Stimulated activated CD4-positive, alpha-beta T cell treated with anti-CD3 and anti-CD28 coated beads, Interleukin-2, amount 100 ng/mL, for 24 hours (primary cell): Measurements from ENCODE around the gene MT1B.
"Not testable (repeated sequence)": the region's sequence is repeated elsewhere in the genome, so short reads cannot be mapped to it uniquely, and the experiment has no call there.

ENCODE experiments used
- DNase-seq, 2 donors: peaks; one replicate each; pipeline ENCODE4 v3.0.0-alpha.2; 2020

The MT1B gene

GRCh38 chr16:56669005-56669839 is 17.5 kb downstream of the MT1B start, which contains the start of gene MT1H:
TSS of gene MT1H (plus strand) at chr16:56669814. CDS start at chr16:56669885, 71 bp downstream.
- peak in 1 of 2 donors; percentile 31 for DNase-seq

GRCh38 chr16:56669840-56670619 is 18.3 kb downstream of the MT1B start:
- no peak for DNase-seq

- DNase-seq = no peak
Observed at GRCh38 chr16:56670620-56670934, 18.9 kb downstream of the MT1B start.

- not testable (repeated sequence) for DNase-seq
Observed at GRCh38 chr16:56671691-56672090, 20.0 kb downstream of the MT1B start.

GRCh38 chr16:56672171-56672570 is 20.5 kb downstream of the MT1B start:
- not testable (repeated sequence) for DNase-seq

GRCh38 chr16:56672761-56673536 is 21.3 kb downstream of the MT1B start:
- no peak for DNase-seq

GRCh38 chr16:56673921-56674320 is 22.2 kb downstream of the MT1B start:
- peak in 1 of 2 donors; percentile 34 for DNase-seq

- not testable (repeated sequence) for DNase-seq
Observed at GRCh38 chr16:56674570-56674969, 22.9 kb downstream of the MT1B start.

- DNase-seq = peak; percentile 54 to 67
Observed at GRCh38 chr16:56675685-56676210, 24.1 kb downstream of the MT1B start.

- no peak for DNase-seq
Observed at GRCh38 chr16:56677474-56677873, 25.8 kb downstream of the MT1B start.

- no peak for DNase-seq
Observed at GRCh38 chr16:56679078-56679730, 27.5 kb downstream of the MT1B start.

- DNase-seq = no peak
Observed at GRCh38 chr16:56679818-56680217, 28.1 kb downstream of the MT1B start.

GRCh38 chr16:56681939-56682702 is 30.4 kb downstream of the MT1B start, which contains the start of gene MT1X:
TSS of gene MT1X (plus strand) at chr16:56682470. CDS start at chr16:56682541, 71 bp downstream.
- peak; percentile 90 to 93 for DNase-seq

GRCh38 chr16:56682703-56683397 is 31.2 kb downstream of the MT1B start:
- peak in 1 of 2 donors; percentile 18 for DNase-seq

- no peak for DNase-seq
Observed at GRCh38 chr16:56683424-56684172, 31.9 kb downstream of the MT1B start.

GRCh38 chr16:56684256-56684925 is 32.7 kb downstream of the MT1B start:
- no peak for DNase-seq

GRCh38 chr16:56684926-56685590 is 33.4 kb downstream of the MT1B start:
- DNase-seq = no peak

GRCh38 chr16:56686758-56687157 is 35.1 kb downstream of the MT1B start:
- no peak for DNase-seq

- DNase-seq = no peak
Observed at GRCh38 chr16:56688762-56689161, 37.1 kb downstream of the MT1B start.
